Activated naive CD4-positive, alpha-beta T cell treated with Interleukin-2 at 50 U/mL for 16 hours (primary cell): ENCODE data around the gene CCDC149.

Experiments
- DNase-seq: peaks from one replicate; pipeline ENCODE4 v3.0.0-alpha.2; 2020

Gene CCDC149

DNA sequence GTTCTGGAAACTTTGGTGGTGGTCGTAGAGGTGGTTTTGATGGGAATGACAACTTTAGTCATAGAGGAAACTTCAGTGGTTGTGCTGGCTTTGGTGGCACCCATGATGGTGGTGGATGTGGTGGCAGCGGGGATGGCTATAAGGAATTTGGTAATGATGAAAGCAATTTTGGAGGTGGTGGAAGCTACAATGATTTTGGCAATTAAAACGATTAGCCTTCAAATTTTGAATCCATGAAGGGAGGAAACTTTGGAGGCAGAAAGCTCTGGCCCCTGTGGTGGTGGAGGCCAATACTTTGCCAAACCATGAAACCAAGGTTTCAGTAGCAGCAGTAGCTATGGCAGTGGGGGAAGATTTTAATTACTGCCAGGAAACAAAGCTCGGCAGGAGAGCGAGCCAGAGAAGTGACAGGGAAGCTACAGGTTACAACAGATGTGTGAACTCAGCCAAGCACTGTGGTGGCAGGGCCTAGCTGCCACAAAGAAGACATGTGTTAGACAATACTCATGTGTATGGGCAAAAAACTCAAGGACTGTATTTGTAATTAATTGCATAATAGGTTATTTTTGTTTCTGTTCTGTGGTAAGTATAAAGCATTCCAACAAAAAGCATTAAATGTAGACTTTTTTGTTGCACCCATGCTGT lies 140.7 kb downstream of the CCDC149 start:
- no peak for DNase-seq

DNA sequence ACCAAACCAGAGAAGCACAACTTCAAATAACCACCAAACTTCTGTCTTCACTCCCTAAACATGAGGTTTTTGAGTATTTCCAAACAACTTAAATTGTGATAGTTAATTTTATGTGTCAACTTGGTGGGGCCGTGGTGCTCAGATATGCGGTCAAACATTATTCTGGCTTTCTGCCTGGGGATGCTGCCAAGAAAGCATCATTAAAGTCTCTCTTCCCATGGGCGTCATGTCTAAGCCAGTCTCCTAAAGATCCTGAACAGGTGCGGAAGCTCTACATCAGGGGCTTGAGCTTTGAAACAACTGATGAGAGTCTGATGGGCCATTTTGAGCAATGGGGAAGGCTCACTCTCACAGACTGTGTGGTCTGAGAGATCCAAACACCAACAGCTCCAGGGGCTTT lies 141.6 kb downstream of the CCDC149 start:
- no peak for DNase-seq

DNA sequence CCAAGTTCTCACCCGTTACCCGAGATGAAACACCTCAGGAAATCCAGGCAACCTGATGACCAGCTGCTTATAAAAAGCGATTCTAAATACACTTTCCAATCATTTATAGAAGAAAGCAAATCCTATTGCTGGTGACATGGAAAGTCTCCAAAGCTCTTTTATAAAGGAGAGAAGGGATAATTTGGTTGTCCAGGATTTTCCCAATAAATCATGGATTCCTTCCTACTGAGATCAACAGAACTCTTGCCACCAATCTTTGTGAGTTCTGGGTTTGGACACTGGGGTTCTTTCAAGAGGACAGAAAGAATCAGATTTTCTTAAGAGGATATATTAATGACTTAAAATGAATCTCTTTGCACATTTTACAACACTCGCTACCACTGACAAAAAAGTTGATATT lies 142.2 kb downstream of the CCDC149 start:
- no peak for DNase-seq

GRCh38 chr4:24770032-24770584 lies 142.7 kb downstream of the CCDC149 start:
- no peak for DNase-seq

- DNase-seq: no peak
Observed at GRCh38 chr4:24769571-24769970, 143.3 kb downstream of the CCDC149 start.

GRCh38 chr4:24768604-24769003 lies 144.2 kb downstream of the CCDC149 start:
- no peak for DNase-seq

DNA sequence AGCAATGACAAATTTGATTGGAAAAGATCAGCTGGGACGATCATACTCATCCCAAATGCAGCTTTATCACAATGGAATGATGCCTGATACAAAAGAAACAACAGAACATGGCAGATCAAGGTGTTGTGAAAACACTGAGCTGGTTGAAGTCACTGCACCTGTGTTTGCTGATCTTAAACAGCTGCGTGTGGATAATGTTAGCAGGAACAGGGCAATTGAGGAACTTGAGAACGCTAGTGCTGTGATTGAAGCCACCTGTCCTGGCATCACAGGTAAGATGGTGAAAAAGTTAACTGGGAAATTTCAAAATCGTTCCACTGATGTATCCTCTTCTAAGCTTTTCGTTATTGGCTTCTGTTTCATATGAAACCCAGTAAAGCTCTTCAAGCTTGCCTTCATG lies 144.8 kb downstream of the CCDC149 start:
- DNase-seq: no peak

DNA sequence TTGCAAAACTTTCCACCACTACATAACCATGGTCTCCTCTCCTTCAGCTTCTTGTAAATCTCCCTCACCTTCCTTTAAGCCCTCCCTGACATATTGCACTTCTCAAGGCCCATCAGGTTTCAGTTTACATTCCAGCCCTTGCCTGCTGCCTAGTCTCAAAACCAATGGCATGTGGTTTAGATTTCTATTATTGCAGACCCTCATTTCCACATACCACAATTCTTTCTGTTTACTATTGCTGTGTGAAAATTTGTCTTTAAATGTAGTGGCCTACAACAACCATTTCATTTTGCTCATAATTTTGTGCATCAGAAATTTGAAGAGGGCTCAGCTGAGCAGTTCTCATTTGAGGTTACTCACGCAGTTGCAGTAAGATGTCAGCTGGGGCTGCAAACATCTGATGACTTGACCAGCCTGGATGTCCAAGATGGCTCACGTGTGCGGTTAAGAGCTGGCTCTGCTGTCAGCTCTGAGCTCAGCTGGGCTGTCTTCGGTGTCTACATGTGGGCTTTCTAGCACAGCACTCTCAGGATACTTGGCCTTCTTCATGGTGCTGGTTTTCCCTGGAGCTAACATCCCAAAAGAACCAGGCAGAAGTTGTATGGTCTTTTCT lies 147.4 kb downstream of the CCDC149 start:
- no peak for DNase-seq

- DNase-seq: no peak
Observed at GRCh38 chr4:24764345-24764744, 148.5 kb downstream of the CCDC149 start.

GRCh38 chr4:24763631-24764297 lies 149.1 kb downstream of the CCDC149 start:
- no peak for DNase-seq
